Thymus (tissue), 11 donors: ENCODE measurements around the gene CEACAM19. TPM values are rescaled to one million over a fixed set of nuclear protein-coding genes. Genes with fewer than 3 reads are reported as not detected.
"Not testable (repeated sequence)": the region's sequence is repeated elsewhere in the genome, so short reads cannot be mapped to it uniquely, and the experiment has no call there.

ENCODE experiments used
- DNase-seq, 9 donors: peaks; one replicate each; pipeline ENCODE4 v3.0.0-alpha.2; 2013; ENCODE audit warnings: low spot score in 9 of 9, low read depth in 6 of 9, missing footprints in 1 of 9
- H3K27ac ChIP-seq, 2 donors: one replicate each; pipeline ENCODE4 v1.5.1; 2013; ENCODE audit warnings: control low read depth in 1 of 2, low read depth in 1 of 2, low read length in 1 of 2, mild to moderate bottlenecking in 1 of 2, moderate library complexity in 1 of 2
- H3K27me3 ChIP-seq, 2 donors: one replicate each; pipeline ENCODE4 v1.5.1; 2013; ENCODE audit warnings: low read length in 1 of 2; ENCODE audit not compliant: control insufficient read depth in 2 of 2, insufficient read depth in 1 of 2
- H3K36me3 ChIP-seq, 2 donors: one replicate each; pipeline ENCODE4 v1.5.1; 2013; ENCODE audit warnings: low read length in 1 of 2, mild to moderate bottlenecking in 1 of 2, moderate library complexity in 1 of 2; ENCODE audit not compliant: control insufficient read depth in 2 of 2, insufficient read depth in 2 of 2
- H3K4me1 ChIP-seq, 2 donors: one replicate each; pipeline ENCODE4 v1.5.1; 2013; ENCODE audit warnings: low read length in 2 of 2; ENCODE audit not compliant: control insufficient read depth in 2 of 2, insufficient read depth in 2 of 2
- H3K4me3 ChIP-seq, 2 donors: one replicate each; pipeline ENCODE4 v1.5.1; 2013; ENCODE audit warnings: low read length in 2 of 2, control low read depth in 1 of 2, mild to moderate bottlenecking in 1 of 2
- H3K9me3 ChIP-seq, 2 donors: one replicate each; pipeline ENCODE4 v1.5.1; 2013; ENCODE audit warnings: low read length in 1 of 2, mild to moderate bottlenecking in 1 of 2; ENCODE audit not compliant: control insufficient read depth in 2 of 2, insufficient read depth in 1 of 2
- WGBS: extraction: QIAGEN DNeasy Blood & Tissue Kit; methylation state at CpG from one replicate; pipeline ENCODE4 v1.1.7; 2013; 5-methylcytosine and 5-hydroxymethylcytosine counted together
- polyA plus RNA-seq: library from polyadenylated mRNA; stranded (reverse); fragments of 200-250 nt; gene quantifications from one replicate; pipeline ENCODE4 v1.2.3, GENCODE V29; 2013
- total RNA-seq: library from RNA; stranded (reverse); fragments of 120-200 nt; gene quantifications from one replicate; pipeline ENCODE4 v1.2.4, GENCODE V29; 2013
- donor health status: healthy.

CEACAM19 gene
- total and polyA plus RNA-seq, 2 donors, result 0.28 to 3.5 TPM

GRCh38 chr19:44634058-44634457 lies 37.2 kb upstream of the CEACAM19 start:
- not testable (repeated sequence) for DNase-seq

GRCh38 chr19:44634785-44635184 lies 36.5 kb upstream of the CEACAM19 start:
- Histone ChIP-seq H3K36me3 (no peaks in the 10 kb centered on the region), H3K27ac (no peak overlapping the region), H3K4me1 (no peaks in the 10 kb centered on the region), H3K4me3 (no peak overlapping the region), H3K9me3 (peaks cover 0 to 1% of the 10 kb centered on the region in 2 donors), H3K27me3 (peaks cover 0 to 2% of the 10 kb centered on the region in 2 donors)
- WGBS, result 97% methylated on average over 2 of the region's 2 CpGs
- no peak for DNase-seq

More at GRCh38 chr19:44634058-44634457, 37.2 kb upstream of the CEACAM19 start:
- not testable (repeated sequence) for H3K27ac ChIP-seq, H3K4me1 ChIP-seq, H3K9me3 ChIP-seq, H3K27me3 ChIP-seq, H3K36me3 ChIP-seq, H3K4me3 ChIP-seq
- 69% methylated on average over 5 of the region's 5 CpGs for WGBS

GRCh38 chr19:44635581-44636438 lies 35.5 kb upstream of the CEACAM19 start:
- Histone ChIP-seq H3K4me1 (no peaks in the 10 kb centered on the region), H3K27ac (no peak overlapping the region), H3K36me3 (no peaks in the 10 kb centered on the region), H3K4me3 (no peak overlapping the region), H3K9me3 (no peaks in the 10 kb centered on the region), H3K27me3 (peaks cover 0 to 2% of the 10 kb centered on the region in 2 donors)
- no peak for DNase-seq
- 73% methylated on average over 3 of the region's 3 CpGs for WGBS

GRCh38 chr19:44636439-44637389 lies 34.6 kb upstream of the CEACAM19 start:
- DNase-seq, result no peak
- 77% methylated on average over 11 of the region's 11 CpGs for WGBS
- Histone ChIP-seq H3K27ac (no peak overlapping the region), H3K9me3 (no peaks in the 10 kb centered on the region), H3K4me1 (no peaks in the 10 kb centered on the region), H3K4me3 (no peak overlapping the region), H3K27me3 (peaks cover 0 to 2% of the 10 kb centered on the region in 2 donors), H3K36me3 (no peaks in the 10 kb centered on the region)

- Histone ChIP-seq H3K9me3 (no peaks in the 10 kb centered on the region), H3K4me1 (no peaks in the 10 kb centered on the region)
- WGBS, result 97% methylated on average over 5 of the region's 5 CpGs
These were observed 33.9 kb upstream of the CEACAM19 start for GRCh38 chr19:44637390-44637764.

GRCh38 chr19:44640518-44640917 lies 30.8 kb upstream of the CEACAM19 start:
- H3K27ac ChIP-seq, result no peak overlapping the region
- peaks cover 4 to 11% of the 10 kb centered on the region in 2 donors for H3K4me1 ChIP-seq
- WGBS, result 93% methylated on average over 3 of the region's 3 CpGs

More at GRCh38 chr19:44637390-44637764, 33.9 kb upstream of the CEACAM19 start:
- peaks cover 0 to 7% of the 10 kb centered on the region in 2 donors for H3K27me3 ChIP-seq
- H3K27ac ChIP-seq, result no peak overlapping the region
- no peaks in the 10 kb centered on the region for H3K36me3 ChIP-seq
- DNase-seq, result no peak
- H3K4me3 ChIP-seq, result no peak overlapping the region

GRCh38 chr19:44641501-44642265 lies 29.6 kb upstream of the CEACAM19 start:
- no peaks in the 10 kb centered on the region for H3K9me3 ChIP-seq
- WGBS, result 97% methylated on average over 9 of the region's 9 CpGs

More at GRCh38 chr19:44640518-44640917, 30.8 kb upstream of the CEACAM19 start:
- peaks cover 0 to 20% of the 10 kb centered on the region in 2 donors for H3K27me3 ChIP-seq
- H3K36me3 ChIP-seq, result no peaks in the 10 kb centered on the region
- H3K4me3 ChIP-seq, result no peak overlapping the region
- DNase-seq, result no peak
- no peaks in the 10 kb centered on the region for H3K9me3 ChIP-seq

GRCh38 chr19:44642377-44642776 lies 28.9 kb upstream of the CEACAM19 start:
- no peak overlapping the region for H3K27ac ChIP-seq
- no peak for DNase-seq
- H3K9me3 ChIP-seq, result no peaks in the 10 kb centered on the region
- WGBS, result 76% methylated on average over 1 of the region's 1 CpG
- H3K27me3 ChIP-seq, result peaks cover 0 to 20% of the 10 kb centered on the region in 2 donors
- H3K4me1 ChIP-seq, result peaks cover 4 to 11% of the 10 kb centered on the region in 2 donors
- peaks cover 0 to 4% of the 10 kb centered on the region in 2 donors for H3K36me3 ChIP-seq
- H3K4me3 ChIP-seq, result no peak overlapping the region

More at GRCh38 chr19:44641501-44642265, 29.6 kb upstream of the CEACAM19 start:
- no peaks in the 10 kb centered on the region for H3K36me3 ChIP-seq
- peaks cover 4 to 11% of the 10 kb centered on the region in 2 donors for H3K4me1 ChIP-seq
- DNase-seq, result no peak
- H3K27me3 ChIP-seq, result peaks cover 0 to 20% of the 10 kb centered on the region in 2 donors
- H3K27ac ChIP-seq, result no peak overlapping the region
- H3K4me3 ChIP-seq, result no peak overlapping the region
